Memory B cell (primary cell): Measurements from ENCODE around the gene GHR.
"Not testable (repeated sequence)": the region's sequence is repeated elsewhere in the genome, so short reads cannot be mapped to it uniquely, and the experiment has no call there.

Source experiments
- ATAC-seq: fragments of 150-1000 bp; cut with Tn5 transposase; 2 replicates; pipeline ENCODE4 v1.10.0; 2021; ENCODE audit warnings: low read depth, mild to moderate bottlenecking, moderate library complexity
- DNase-seq, 2 donors: peaks; one replicate each; pipeline ENCODE4 v3.0.0; 2022; ENCODE audit warnings: low spot score in 2 of 2
- H3K27ac Mint-ChIP-seq: one replicate; pipeline ENCODE4 v1.8.0; 2022; ENCODE audit warnings: mild to moderate bottlenecking, moderate library complexity, mixed read lengths
- H3K27me3 Mint-ChIP-seq: one replicate; pipeline ENCODE4 v1.8.0; 2022; ENCODE audit warnings: mixed read lengths
- H3K36me3 Mint-ChIP-seq: one replicate; pipeline ENCODE4 v1.8.0; 2022; ENCODE audit warnings: mild to moderate bottlenecking, mixed read lengths
- H3K4me1 Mint-ChIP-seq: one replicate; pipeline ENCODE4 v1.8.0; 2022; ENCODE audit warnings: mixed read lengths
- H3K4me3 Mint-ChIP-seq: one replicate; pipeline ENCODE4 v1.8.0; 2022; ENCODE audit warnings: mild to moderate bottlenecking, moderate library complexity, mixed read lengths
- H3K9me3 Mint-ChIP-seq: one replicate; pipeline ENCODE4 v1.8.0; 2022; ENCODE audit warnings: mixed read lengths

GHR gene

DNA sequence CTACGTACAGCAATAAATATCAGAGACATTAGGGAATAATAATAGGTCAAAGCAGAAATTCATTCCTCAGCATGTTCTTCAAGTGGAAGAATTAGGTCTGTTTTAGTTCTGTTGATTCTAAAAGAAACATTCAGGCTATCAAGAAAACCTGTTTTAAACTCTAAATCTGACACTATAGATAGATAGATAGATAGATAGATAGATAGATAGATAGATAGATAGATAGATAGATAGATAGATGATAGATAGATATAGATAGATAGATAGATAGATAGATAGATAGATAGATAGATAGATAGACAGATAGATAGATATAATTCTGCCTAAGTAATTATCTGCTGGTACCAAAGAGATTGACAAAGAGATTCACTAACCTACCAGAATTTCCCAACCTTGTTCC lies 155.7 kb downstream of the GHR start:
- not testable (repeated sequence) for H3K27ac Mint-ChIP-seq, H3K36me3 Mint-ChIP-seq, H3K4me1 Mint-ChIP-seq, H3K4me3 Mint-ChIP-seq, H3K9me3 Mint-ChIP-seq, ATAC-seq, DNase-seq, H3K27me3 Mint-ChIP-seq

DNA sequence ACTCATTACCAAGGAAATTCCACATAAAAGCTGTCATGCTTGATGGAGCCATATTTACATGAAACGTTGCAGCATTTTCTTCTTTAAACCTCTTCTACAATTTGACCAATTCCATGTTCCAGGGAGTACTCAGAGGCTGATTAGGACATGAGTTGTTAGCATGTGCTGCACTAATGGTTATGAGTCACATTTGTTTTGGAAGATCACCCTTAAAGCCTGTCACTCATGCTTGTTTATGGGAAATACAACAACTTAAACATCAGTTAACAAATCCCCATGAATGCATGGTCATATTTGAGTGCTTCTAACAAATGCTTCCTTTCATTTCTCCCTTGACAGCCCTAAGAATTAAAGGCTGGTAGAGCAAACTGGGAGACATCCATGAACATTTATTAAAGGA lies 156.1 kb downstream of the GHR start:
- no peaks in the 10 kb centered on the region for H3K9me3 Mint-ChIP-seq
- H3K36me3 Mint-ChIP-seq = no peaks in the 10 kb centered on the region
- H3K27ac Mint-ChIP-seq = no peak overlapping the region
- H3K4me1 Mint-ChIP-seq = peaks cover 3% of the 10 kb centered on the region
- peaks cover 4% of the 10 kb centered on the region for H3K27me3 Mint-ChIP-seq
- no peak overlapping the region for H3K4me3 Mint-ChIP-seq
- DNase-seq = no peak
- ATAC-seq = no peak

DNA sequence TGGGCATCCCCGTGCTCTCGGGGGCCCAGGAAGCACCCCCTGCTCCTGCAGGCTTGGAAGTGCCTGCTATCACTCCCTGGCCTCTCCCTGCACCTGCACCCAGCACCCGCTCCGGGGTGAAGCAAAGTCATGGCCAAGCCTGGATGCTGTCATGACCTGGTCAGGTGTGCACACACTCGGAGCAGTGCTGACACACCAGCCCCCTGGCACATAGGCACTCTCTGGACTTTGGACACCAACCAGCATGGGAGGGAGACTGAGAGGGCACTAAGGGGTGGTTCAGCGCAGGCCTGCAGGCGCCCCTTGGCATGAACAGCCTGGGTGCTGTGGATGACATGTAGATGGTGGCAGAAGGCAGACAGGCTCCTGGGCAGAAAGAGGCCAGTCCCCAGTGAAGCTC lies 158.6 kb downstream of the GHR start:
- H3K4me3 Mint-ChIP-seq = no peak overlapping the region
- H3K27ac Mint-ChIP-seq = no peak overlapping the region
- H3K4me1 Mint-ChIP-seq = peaks cover 3% of the 10 kb centered on the region
- no peak for ATAC-seq
- no peak for DNase-seq
- H3K9me3 Mint-ChIP-seq = no peaks in the 10 kb centered on the region
- H3K27me3 Mint-ChIP-seq = peaks cover 4% of the 10 kb centered on the region
- H3K36me3 Mint-ChIP-seq = no peaks in the 10 kb centered on the region

DNA sequence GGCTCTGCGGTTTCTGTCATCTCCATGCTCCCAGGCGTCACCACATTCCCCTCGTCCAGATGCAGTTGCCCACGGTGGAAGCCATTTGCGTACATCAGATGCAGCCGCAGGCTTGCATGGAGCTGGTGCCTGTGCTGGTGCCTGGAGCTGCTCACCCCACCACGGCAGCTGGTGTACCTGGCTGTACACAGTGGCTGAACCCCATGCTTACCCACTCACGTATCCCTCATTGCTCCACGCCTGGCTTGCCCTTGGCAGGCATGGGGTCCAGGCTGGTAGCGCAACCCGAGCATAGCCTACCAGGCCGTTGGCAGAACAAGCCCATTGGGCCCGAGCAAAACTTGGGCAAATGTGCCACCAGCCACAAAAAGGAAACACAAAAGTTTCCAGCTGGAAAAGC lies 159.5 kb downstream of the GHR start:
- H3K27me3 Mint-ChIP-seq = peaks cover 4% of the 10 kb centered on the region
- DNase-seq = no peak

DNA sequence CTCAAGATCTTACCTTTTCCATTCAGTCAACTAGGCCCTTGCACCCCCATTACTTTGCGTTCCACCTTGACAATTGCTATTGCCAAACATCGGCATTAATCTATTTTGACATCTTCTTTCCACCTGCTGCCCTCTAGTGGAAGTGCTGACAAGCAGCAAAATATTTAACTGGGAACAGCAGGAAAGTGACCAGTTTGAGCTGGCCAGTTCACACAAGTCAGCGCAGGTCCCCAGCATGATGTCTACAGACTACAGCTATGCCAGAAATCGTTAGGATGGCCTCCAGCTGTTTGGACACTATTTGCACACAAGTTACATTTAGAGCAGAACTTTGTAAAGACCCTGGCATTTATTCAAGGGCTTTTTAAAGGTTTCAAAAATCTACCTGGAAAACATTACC lies 160.1 kb downstream of the GHR start:
- DNase-seq = peak; percentile 28
- no peaks in the 10 kb centered on the region for H3K9me3 Mint-ChIP-seq
- ATAC-seq = peak; percentile 43
- H3K4me1 Mint-ChIP-seq = peaks cover 3% of the 10 kb centered on the region
- H3K27ac Mint-ChIP-seq = no peak overlapping the region
- H3K36me3 Mint-ChIP-seq = no peaks in the 10 kb centered on the region
- peaks cover 4% of the 10 kb centered on the region for H3K27me3 Mint-ChIP-seq
- no peak overlapping the region for H3K4me3 Mint-ChIP-seq

More for the DNA sequence above, 159.5 kb downstream of the GHR start:
- no peak overlapping the region for H3K27ac Mint-ChIP-seq
- no peaks in the 10 kb centered on the region for H3K9me3 Mint-ChIP-seq
- H3K4me3 Mint-ChIP-seq = no peak overlapping the region
- H3K36me3 Mint-ChIP-seq = no peaks in the 10 kb centered on the region
- H3K4me1 Mint-ChIP-seq = peaks cover 3% of the 10 kb centered on the region
- no peak for ATAC-seq

DNA sequence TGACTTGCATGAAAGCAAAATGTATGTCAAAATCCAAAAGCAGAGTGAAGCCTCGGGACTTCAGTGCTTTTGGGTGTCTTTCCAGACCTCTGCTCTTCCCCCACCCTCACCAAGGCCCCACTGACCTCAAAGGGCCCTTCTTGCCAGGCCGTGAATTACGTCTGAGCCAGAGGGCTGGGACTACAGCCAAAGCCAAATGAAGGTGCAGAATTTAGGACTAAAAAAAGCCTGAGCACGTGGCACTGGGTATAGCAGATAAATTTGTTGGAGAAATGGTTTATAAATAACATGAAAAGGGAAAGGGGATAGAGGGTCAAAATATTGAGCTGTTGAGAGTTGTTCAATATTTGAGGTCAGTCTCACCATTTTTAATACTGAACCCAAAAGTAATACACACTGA lies 163.4 kb downstream of the GHR start:
- Mint-ChIP-seq H3K36me3 (no peaks in the 10 kb centered on the region), H3K4me3 (no peak overlapping the region), H3K9me3 (no peaks in the 10 kb centered on the region), H3K27ac (no peak overlapping the region), H3K27me3 (peaks cover 7% of the 10 kb centered on the region), H3K4me1 (peaks cover 12% of the 10 kb centered on the region)
- DNase-seq (no peak), ATAC-seq (no peak)

DNA sequence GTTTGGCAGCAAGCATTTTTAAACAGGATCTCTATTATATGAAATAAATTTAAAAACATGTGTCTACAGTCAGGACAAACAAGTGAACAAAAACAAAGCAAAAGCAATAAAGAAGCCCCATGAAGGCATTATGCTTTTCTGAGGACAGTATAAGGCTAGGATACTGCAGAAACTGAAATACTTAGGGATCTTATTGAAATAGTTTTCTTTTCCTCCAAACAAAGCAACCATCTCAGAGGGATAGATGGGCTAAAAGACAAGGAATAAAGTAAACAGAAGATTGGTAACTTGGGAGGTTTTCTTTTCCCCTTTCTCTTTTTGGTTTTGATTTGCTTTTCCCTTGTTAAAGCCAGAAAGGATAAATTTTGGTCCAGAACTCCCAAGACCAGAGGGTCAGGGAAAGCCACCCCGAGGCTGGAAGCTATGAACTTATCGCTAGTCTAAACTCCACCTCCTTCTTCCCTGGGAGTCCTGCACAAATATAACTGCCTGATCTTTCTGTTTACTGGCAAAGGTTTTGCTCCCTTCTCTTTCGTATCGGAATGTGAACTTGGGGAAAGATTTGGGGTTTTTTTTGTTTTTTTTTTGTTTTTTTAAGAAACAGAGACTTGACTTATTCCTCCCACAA lies 164.0 kb downstream of the GHR start:
- Mint-ChIP-seq H3K9me3 (no peaks in the 10 kb centered on the region), H3K4me3 (no peak overlapping the region), H3K27ac (no peak overlapping the region), H3K4me1 (peaks cover 12% of the 10 kb centered on the region), H3K36me3 (no peaks in the 10 kb centered on the region), H3K27me3 (peaks cover 6% of the 10 kb centered on the region)
- ATAC-seq (no peak), DNase-seq (no peak)

DNA sequence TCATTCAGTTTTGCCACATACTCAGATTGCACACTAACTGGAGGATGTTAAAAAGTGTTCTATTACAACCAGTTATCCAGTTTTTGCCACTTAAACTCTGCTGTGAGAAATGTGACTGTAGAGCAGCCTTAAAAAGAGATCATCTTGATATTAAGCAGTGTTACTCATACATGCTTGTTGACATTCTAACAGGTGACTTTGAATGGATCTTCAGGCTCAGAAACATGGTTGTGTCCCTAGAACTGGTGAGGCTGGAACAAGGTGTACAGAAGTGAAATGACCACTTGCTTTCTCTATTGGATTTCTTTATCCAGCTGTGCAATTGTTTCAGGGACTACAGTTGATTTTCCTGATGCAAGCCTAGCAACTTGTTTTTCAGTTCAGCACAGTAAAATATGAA lies 167.3 kb downstream of the GHR start:
- Mint-ChIP-seq H3K27me3 (peaks cover 6% of the 10 kb centered on the region), H3K36me3 (no peaks in the 10 kb centered on the region), H3K9me3 (no peaks in the 10 kb centered on the region), H3K4me3 (no peak overlapping the region), H3K27ac (no peak overlapping the region), H3K4me1 (peaks cover 11% of the 10 kb centered on the region)
- no peak for DNase-seq
- ATAC-seq = no peak

DNA sequence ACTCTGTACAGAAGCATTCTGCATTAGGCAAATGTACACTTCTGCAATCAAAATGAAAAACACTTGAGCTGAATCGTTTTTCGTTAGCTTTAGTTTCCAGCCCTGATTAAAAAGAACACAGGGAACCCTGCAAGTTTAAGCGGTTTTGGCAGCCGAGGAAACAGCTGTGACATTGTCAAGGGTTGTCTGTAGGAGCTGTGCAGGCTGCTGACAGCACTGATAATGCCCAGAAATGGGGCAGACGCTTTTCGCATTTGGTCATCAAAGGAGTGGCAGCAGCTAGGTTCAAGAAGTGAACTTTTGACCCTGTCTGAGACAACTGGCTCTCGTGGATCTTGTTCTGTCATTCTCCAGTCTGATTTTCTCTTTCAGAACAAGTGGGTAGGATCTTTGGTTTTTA lies 167.8 kb downstream of the GHR start:
- H3K9me3 Mint-ChIP-seq = no peaks in the 10 kb centered on the region
- H3K4me3 Mint-ChIP-seq = no peak overlapping the region
- no peak for ATAC-seq
- peaks cover 6% of the 10 kb centered on the region for H3K27me3 Mint-ChIP-seq
- no peak for DNase-seq
- H3K27ac Mint-ChIP-seq = no peak overlapping the region
- peaks cover 12% of the 10 kb centered on the region for H3K4me1 Mint-ChIP-seq
- H3K36me3 Mint-ChIP-seq = no peaks in the 10 kb centered on the region

DNA sequence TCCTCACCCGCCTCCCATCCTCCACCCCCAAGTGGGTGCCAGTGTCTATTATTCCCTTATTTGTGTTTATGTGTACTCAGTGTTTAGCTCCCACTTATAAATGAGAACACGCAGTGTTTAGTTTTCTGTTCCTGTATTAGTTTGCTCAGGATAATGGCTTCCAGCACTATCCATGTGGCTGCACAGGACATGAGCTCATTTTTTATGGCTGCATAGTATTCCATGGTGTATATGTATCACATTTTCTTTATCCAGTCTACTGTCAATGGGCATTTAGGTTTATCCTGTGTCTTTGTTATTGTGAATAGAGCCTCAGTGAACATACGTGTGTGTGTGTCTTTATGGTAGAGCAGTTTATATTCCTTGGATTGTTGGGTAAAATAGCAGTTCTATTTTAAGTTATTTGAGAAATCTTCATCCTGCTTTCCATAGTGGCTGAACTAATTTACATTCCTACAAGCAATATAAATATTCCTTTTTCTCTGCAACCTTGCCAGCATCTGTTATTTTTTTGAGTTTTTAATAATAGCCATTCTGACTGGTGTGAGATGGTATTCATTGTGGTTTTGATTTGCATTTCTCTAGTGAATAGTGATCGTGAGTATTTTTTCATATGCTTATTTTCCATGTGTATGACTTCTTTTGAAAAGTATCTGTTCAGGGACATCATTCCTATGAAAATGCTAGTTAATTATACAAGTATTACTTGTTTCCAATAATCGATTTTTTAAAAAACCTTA lies 169.3 kb downstream of the GHR start:
- H3K4me1 Mint-ChIP-seq = peaks cover 12% of the 10 kb centered on the region
- H3K27ac Mint-ChIP-seq = no peak overlapping the region
- no peak overlapping the region for H3K4me3 Mint-ChIP-seq
- no peaks in the 10 kb centered on the region for H3K9me3 Mint-ChIP-seq
- no peak for ATAC-seq
- H3K36me3 Mint-ChIP-seq = no peaks in the 10 kb centered on the region
- no peak for DNase-seq
- H3K27me3 Mint-ChIP-seq = peaks cover 6% of the 10 kb centered on the region

DNA sequence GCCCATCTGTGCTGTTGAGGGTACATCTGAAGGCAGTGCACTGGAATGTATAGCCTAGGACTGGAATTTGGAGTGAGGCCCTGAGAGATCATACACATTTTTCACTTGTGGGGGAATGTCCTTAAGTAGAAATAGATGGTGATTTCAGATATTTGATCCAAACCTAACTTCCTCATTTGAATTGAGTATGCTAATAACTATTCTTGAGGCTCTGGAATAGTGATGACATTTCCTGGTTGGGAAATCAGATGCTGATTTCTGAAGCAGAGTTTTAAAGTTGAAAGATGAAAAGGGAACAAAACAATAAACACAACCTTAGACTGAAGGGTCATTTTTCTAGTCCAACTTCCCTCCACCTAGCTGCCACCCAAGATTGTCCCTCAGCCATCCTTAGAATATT lies 170.4 kb downstream of the GHR start:
- ATAC-seq (no peak), DNase-seq (no peak)
- Mint-ChIP-seq H3K4me1 (peaks cover 12% of the 10 kb centered on the region), H3K9me3 (no peaks in the 10 kb centered on the region), H3K36me3 (no peaks in the 10 kb centered on the region), H3K27ac (no peak overlapping the region), H3K4me3 (no peak overlapping the region), H3K27me3 (peaks cover 6% of the 10 kb centered on the region)

DNA sequence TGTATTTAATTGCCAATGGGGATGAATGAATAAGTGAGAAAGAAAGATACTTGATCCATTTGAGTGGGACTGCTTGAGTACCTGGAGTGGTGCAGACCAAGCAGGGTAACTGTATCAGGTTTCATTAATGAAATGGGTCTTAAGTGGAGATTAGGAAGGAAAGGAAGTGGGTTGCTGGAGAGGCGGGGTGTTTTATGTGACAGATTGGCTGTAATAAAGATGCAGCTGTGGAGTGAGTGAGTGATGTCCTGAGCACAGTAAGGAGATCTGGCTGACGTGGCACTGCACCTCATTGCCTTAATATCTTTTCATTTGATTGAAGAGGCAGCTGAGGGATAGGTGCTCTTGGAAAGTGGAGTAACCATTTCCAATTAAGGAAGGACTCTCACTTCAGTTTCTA lies 172.4 kb downstream of the GHR start:
- no peak overlapping the region for H3K27ac Mint-ChIP-seq
- H3K36me3 Mint-ChIP-seq = no peaks in the 10 kb centered on the region
- H3K9me3 Mint-ChIP-seq = no peaks in the 10 kb centered on the region
- H3K4me1 Mint-ChIP-seq = peaks cover 9% of the 10 kb centered on the region
- no peak for ATAC-seq
- H3K27me3 Mint-ChIP-seq = peaks cover 6% of the 10 kb centered on the region
- no peak overlapping the region for H3K4me3 Mint-ChIP-seq
- no peak for DNase-seq

DNA sequence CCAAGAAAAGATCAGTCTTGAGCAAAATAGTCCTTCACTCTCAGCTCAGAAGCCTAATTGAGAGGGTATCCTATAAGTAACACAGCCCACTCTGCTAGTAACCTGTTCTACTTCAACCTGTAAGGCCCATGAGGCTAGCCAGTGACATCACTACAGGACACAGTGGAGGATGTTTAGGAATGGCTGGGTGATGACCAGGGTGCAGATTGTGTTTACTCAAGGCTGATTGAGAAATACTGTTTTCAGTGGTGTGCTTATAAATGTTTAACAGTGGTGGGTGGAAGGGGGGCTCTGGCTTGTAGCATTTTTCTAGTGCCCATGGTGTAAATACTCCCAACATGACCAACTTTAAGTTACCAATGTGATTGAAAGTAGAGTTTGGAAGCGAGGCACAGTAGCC lies 173.6 kb downstream of the GHR start:
- peaks cover 3% of the 10 kb centered on the region for H3K27me3 Mint-ChIP-seq
- H3K27ac Mint-ChIP-seq = no peak overlapping the region
- no peak overlapping the region for H3K4me3 Mint-ChIP-seq
- H3K4me1 Mint-ChIP-seq = peaks cover 3% of the 10 kb centered on the region
- no peaks in the 10 kb centered on the region for H3K36me3 Mint-ChIP-seq
- DNase-seq = no peak
- no peaks in the 10 kb centered on the region for H3K9me3 Mint-ChIP-seq
- no peak for ATAC-seq

DNA sequence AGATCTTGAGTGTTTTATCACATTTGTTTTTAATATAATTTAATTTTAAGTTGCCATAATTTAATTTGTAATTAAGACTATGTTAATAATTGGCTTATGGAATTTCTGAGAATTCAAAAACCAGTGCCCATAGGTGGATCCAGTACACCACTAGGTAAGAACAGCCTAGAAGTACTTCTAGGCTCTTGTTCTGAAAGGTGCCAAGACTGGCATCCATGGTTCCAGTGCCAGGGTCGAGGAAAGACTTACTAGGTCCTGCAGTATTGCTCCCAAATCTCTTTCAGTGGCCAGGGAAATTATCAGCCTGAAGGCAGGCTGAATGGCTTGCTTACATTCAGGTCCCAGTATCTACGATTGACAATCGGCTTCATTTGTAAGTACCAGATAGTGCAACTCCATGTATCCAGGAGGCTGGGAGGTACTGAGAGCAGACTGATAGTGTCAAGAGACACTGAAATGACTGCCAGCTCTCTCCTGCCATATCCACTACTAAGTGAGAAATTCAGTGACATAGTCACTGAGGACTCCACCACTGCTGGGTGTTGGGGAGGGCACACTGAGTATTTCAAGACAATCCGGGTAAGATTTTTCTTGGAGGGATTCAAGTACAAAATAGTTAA lies 174.2 kb downstream of the GHR start:
- no peak overlapping the region for H3K27ac Mint-ChIP-seq
- H3K4me3 Mint-ChIP-seq = no peak overlapping the region
- no peak for DNase-seq
- no peaks in the 10 kb centered on the region for H3K36me3 Mint-ChIP-seq
- H3K27me3 Mint-ChIP-seq = peaks cover 1% of the 10 kb centered on the region
- peaks cover 3% of the 10 kb centered on the region for H3K4me1 Mint-ChIP-seq
- H3K9me3 Mint-ChIP-seq = no peaks in the 10 kb centered on the region
- ATAC-seq = no peak

DNA sequence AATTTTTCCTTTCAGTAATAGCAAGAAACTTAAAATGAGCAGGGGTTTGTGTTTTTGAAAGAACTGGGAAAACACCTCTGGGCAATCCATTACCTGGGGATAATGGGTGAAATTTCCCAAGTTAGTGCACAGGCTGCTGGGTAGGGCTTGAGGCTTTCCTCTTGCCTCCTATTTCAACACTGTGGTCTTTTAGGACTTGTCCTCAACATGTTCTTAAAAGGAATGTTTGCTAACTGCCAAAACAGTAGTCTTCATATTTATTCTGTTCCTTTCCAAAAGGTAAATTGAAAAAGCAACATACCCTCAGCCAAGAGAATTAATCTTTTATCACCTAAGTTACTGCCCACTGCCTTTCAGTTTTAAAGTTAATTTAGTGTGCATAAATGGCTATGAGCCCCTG lies 175.1 kb downstream of the GHR start:
- no peaks in the 10 kb centered on the region for H3K36me3 Mint-ChIP-seq
- H3K27ac Mint-ChIP-seq = no peak overlapping the region
- peaks cover under 1% of the 10 kb centered on the region for H3K9me3 Mint-ChIP-seq
- no peak overlapping the region for H3K4me3 Mint-ChIP-seq
- DNase-seq = no peak
- H3K27me3 Mint-ChIP-seq = no peaks in the 10 kb centered on the region
- no peak for ATAC-seq
- peaks cover 3% of the 10 kb centered on the region for H3K4me1 Mint-ChIP-seq
